Activated naive CD4-positive, alpha-beta T cell treated with anti-CD3 and anti-CD28 coated beads, Interleukin-2, amount 50 U/mL, for 24 hours (primary cell): Measurements from ENCODE around the gene CSH1.
A peak's percentile ranks its signal among the peaks of the same experiment; 100 is the strongest.
"Not testable (repeated sequence)": the region's sequence is repeated elsewhere in the genome, so short reads cannot be mapped to it uniquely, and the experiment has no call there.

Experiments
- H3K27ac Mint-ChIP-seq: one replicate; pipeline ENCODE4 v1.8.0; 2021; ENCODE audit warnings: mild to moderate bottlenecking, mixed read lengths
- H3K27me3 Mint-ChIP-seq: one replicate; pipeline ENCODE4 v1.8.0; 2021; ENCODE audit warnings: mixed read lengths
- H3K36me3 Mint-ChIP-seq: one replicate; pipeline ENCODE4 v1.8.0; 2021; ENCODE audit warnings: mixed read lengths
- H3K4me1 Mint-ChIP-seq: one replicate; pipeline ENCODE4 v1.8.0; 2021; ENCODE audit warnings: mixed read lengths
- H3K4me3 Mint-ChIP-seq: one replicate; pipeline ENCODE4 v1.8.0; 2021; ENCODE audit warnings: mild to moderate bottlenecking, mixed read lengths
- H3K9me3 Mint-ChIP-seq: one replicate; pipeline ENCODE4 v1.8.0; 2021; ENCODE audit warnings: mixed read lengths

CSH1 gene

GRCh38 chr17:63918305-63918704 lies 21.9 kb upstream of the CSH1 start:
- no peak overlapping the region for H3K4me3 Mint-ChIP-seq
- no peaks in the 10 kb centered on the region for H3K36me3 Mint-ChIP-seq
- H3K27me3 Mint-ChIP-seq: no peaks in the 10 kb centered on the region
- no peak overlapping the region for H3K27ac Mint-ChIP-seq
- H3K9me3 Mint-ChIP-seq: no peaks in the 10 kb centered on the region
- peaks cover 5% of the 10 kb centered on the region for H3K4me1 Mint-ChIP-seq

- H3K36me3 Mint-ChIP-seq: no peaks in the 10 kb centered on the region
- no peak overlapping the region for H3K27ac Mint-ChIP-seq
- H3K4me3 Mint-ChIP-seq: no peak overlapping the region
- H3K9me3 Mint-ChIP-seq: no peaks in the 10 kb centered on the region
- H3K4me1 Mint-ChIP-seq: peaks cover 5% of the 10 kb centered on the region
- no peaks in the 10 kb centered on the region for H3K27me3 Mint-ChIP-seq
These were observed 21.3 kb upstream of the CSH1 start for GRCh38 chr17:63917646-63918045.

GRCh38 chr17:63917206-63917605 lies 20.8 kb upstream of the CSH1 start:
- not testable (repeated sequence) for H3K4me1 Mint-ChIP-seq, H3K4me3 Mint-ChIP-seq, H3K27ac Mint-ChIP-seq, H3K9me3 Mint-ChIP-seq, H3K36me3 Mint-ChIP-seq, H3K27me3 Mint-ChIP-seq

GRCh38 chr17:63916566-63917185 lies 20.3 kb upstream of the CSH1 start:
- Mint-ChIP-seq H3K4me3 (no peak overlapping the region), H3K27ac (no peak overlapping the region)

GRCh38 chr17:63915753-63916152 lies 19.4 kb upstream of the CSH1 start:
- H3K27ac Mint-ChIP-seq, H3K36me3 Mint-ChIP-seq, H3K4me3 Mint-ChIP-seq, H3K27me3 Mint-ChIP-seq, H3K9me3 Mint-ChIP-seq, H3K4me1 Mint-ChIP-seq: not testable (repeated sequence)

More at GRCh38 chr17:63916566-63917185, 20.3 kb upstream of the CSH1 start:
- Mint-ChIP-seq H3K27me3 (no peaks in the 10 kb centered on the region), H3K36me3 (no peaks in the 10 kb centered on the region), H3K4me1 (peaks cover 5% of the 10 kb centered on the region), H3K9me3 (no peaks in the 10 kb centered on the region)

- Mint-ChIP-seq H3K4me3 (no peak overlapping the region), H3K27ac (no peak overlapping the region), H3K4me1 (peaks cover 9% of the 10 kb centered on the region), H3K36me3 (no peaks in the 10 kb centered on the region), H3K27me3 (no peaks in the 10 kb centered on the region), H3K9me3 (no peaks in the 10 kb centered on the region)
These were observed 18.1 kb upstream of the CSH1 start for GRCh38 chr17:63914471-63914870.

GRCh38 chr17:63911657-63912100 lies 15.3 kb upstream of the CSH1 start:
- no peak overlapping the region for H3K4me3 Mint-ChIP-seq
- H3K9me3 Mint-ChIP-seq: no peaks in the 10 kb centered on the region
- H3K27ac Mint-ChIP-seq: no peak overlapping the region
- no peaks in the 10 kb centered on the region for H3K36me3 Mint-ChIP-seq
- no peaks in the 10 kb centered on the region for H3K27me3 Mint-ChIP-seq
- H3K4me1 Mint-ChIP-seq: peaks cover 3% of the 10 kb centered on the region

- no peaks in the 10 kb centered on the region for H3K36me3 Mint-ChIP-seq
- H3K27ac Mint-ChIP-seq: peak within 1 kb of the TSS; percentile 59
- H3K4me1 Mint-ChIP-seq: peaks cover 3% of the 10 kb centered on the region
- H3K27me3 Mint-ChIP-seq: no peaks in the 10 kb centered on the region
- no peaks in the 10 kb centered on the region for H3K9me3 Mint-ChIP-seq
- no peak within 1 kb of the TSS for H3K4me3 Mint-ChIP-seq
These were observed 14.8 kb upstream of the CSH1 start, which contains the start of gene CSHL1 for GRCh38 chr17:63911041-63911635. TSS of gene CSHL1 (minus strand) at chr17:63911258. CDS start at chr17:63911196, 62 bp downstream.

- no peaks in the 10 kb centered on the region for H3K9me3 Mint-ChIP-seq
- H3K4me3 Mint-ChIP-seq: no peak overlapping the region
- no peak overlapping the region for H3K27ac Mint-ChIP-seq
- no peaks in the 10 kb centered on the region for H3K27me3 Mint-ChIP-seq
- no peaks in the 10 kb centered on the region for H3K36me3 Mint-ChIP-seq
- peaks cover 3% of the 10 kb centered on the region for H3K4me1 Mint-ChIP-seq
These were observed 13.7 kb upstream of the CSH1 start for GRCh38 chr17:63910096-63910495.

- not testable (repeated sequence) for H3K36me3 Mint-ChIP-seq, H3K4me1 Mint-ChIP-seq, H3K9me3 Mint-ChIP-seq, H3K27ac Mint-ChIP-seq, H3K27me3 Mint-ChIP-seq, H3K4me3 Mint-ChIP-seq
These were observed 13.2 kb upstream of the CSH1 start for GRCh38 chr17:63909586-63909985.

- H3K36me3 Mint-ChIP-seq, H3K27me3 Mint-ChIP-seq, H3K27ac Mint-ChIP-seq, H3K4me1 Mint-ChIP-seq, H3K9me3 Mint-ChIP-seq, H3K4me3 Mint-ChIP-seq: not testable (repeated sequence)
These were observed 10.9 kb upstream of the CSH1 start for GRCh38 chr17:63907161-63907778.

- not testable (repeated sequence) for H3K4me1 Mint-ChIP-seq
These were observed 8.4 kb upstream of the CSH1 start for GRCh38 chr17:63904796-63905195.

GRCh38 chr17:63903787-63904201 lies 7.4 kb upstream of the CSH1 start:
- H3K36me3 Mint-ChIP-seq, H3K4me3 Mint-ChIP-seq, H3K4me1 Mint-ChIP-seq, H3K9me3 Mint-ChIP-seq, H3K27me3 Mint-ChIP-seq: not testable (repeated sequence)
- H3K27ac Mint-ChIP-seq: peak overlapping the region; percentile 60

More at GRCh38 chr17:63904796-63905195, 8.4 kb upstream of the CSH1 start:
- H3K9me3 Mint-ChIP-seq, H3K4me3 Mint-ChIP-seq, H3K27ac Mint-ChIP-seq, H3K27me3 Mint-ChIP-seq, H3K36me3 Mint-ChIP-seq: not testable (repeated sequence)

GRCh38 chr17:63901971-63902370 lies 5.6 kb upstream of the CSH1 start:
- H3K4me3 Mint-ChIP-seq, H3K27me3 Mint-ChIP-seq, H3K4me1 Mint-ChIP-seq, H3K27ac Mint-ChIP-seq, H3K9me3 Mint-ChIP-seq, H3K36me3 Mint-ChIP-seq: not testable (repeated sequence)

GRCh38 chr17:63898899-63899798 lies 2.8 kb upstream of the CSH1 start:
- H3K36me3 Mint-ChIP-seq, H3K27me3 Mint-ChIP-seq, H3K9me3 Mint-ChIP-seq, H3K27ac Mint-ChIP-seq, H3K4me3 Mint-ChIP-seq, H3K4me1 Mint-ChIP-seq: not testable (repeated sequence)

GRCh38 chr17:63894821-63895220 lies 1.6 kb downstream of the CSH1 start:
- H3K4me1 Mint-ChIP-seq, H3K27me3 Mint-ChIP-seq, H3K4me3 Mint-ChIP-seq, H3K27ac Mint-ChIP-seq, H3K9me3 Mint-ChIP-seq, H3K36me3 Mint-ChIP-seq: not testable (repeated sequence)
